Progenitor cell of endocrine pancreas (in vitro differentiated cells): ENCODE results near the gene OR52E2. TPM values are rescaled to one million over a fixed set of nuclear protein-coding genes. Genes with fewer than 3 reads are reported as not detected.

Experiments
- DNase-seq: peaks from one replicate; pipeline ENCODE4 v3.0.0; 2021; ENCODE audit warnings: low spot score; ENCODE audit not compliant: unreplicated experiment
- H3K27ac Mint-ChIP-seq: 2 replicates; pipeline ENCODE4 v1.8.0; 2021; ENCODE audit warnings: mild to moderate bottlenecking, moderate library complexity, mixed read lengths
- H3K27me3 Mint-ChIP-seq: 2 replicates; pipeline ENCODE4 v1.8.0; 2021; ENCODE audit warnings: mixed read lengths
- H3K36me3 Mint-ChIP-seq: 2 replicates; pipeline ENCODE4 v1.8.0; 2022; ENCODE audit warnings: mixed read lengths; ENCODE audit not compliant: insufficient read depth
- H3K4me1 Mint-ChIP-seq: 2 replicates; pipeline ENCODE4 v1.8.0; 2021; ENCODE audit warnings: low read depth, mixed read lengths
- H3K4me3 Mint-ChIP-seq: 2 replicates; pipeline ENCODE4 v1.8.0; 2021; ENCODE audit warnings: low read depth, mild to moderate bottlenecking, moderate library complexity, mixed read lengths
- H3K9me3 Mint-ChIP-seq: 2 replicates; pipeline ENCODE4 v1.8.0; 2021; ENCODE audit warnings: low read depth, mixed read lengths
- CTCF ChIP-seq: fragments of 200-600 bp; sonication (generic); IDR thresholded peaks from one replicate; pipeline ENCODE4 v1.5.0; 2021; ENCODE audit warnings: antibody characterized with exemption, mild to moderate bottlenecking; ENCODE audit not compliant: unreplicated experiment
- total RNA-seq: library from RNA; stranded (reverse); gene quantifications from 2 replicates; pipeline ENCODE4 v1.2.1, GENCODE V29; 2021

Gene OR52E2
- total RNA-seq, 1 donor from 2014 or later: not detected

- no peaks in the 10 kb centered on the region for H3K4me1 Mint-ChIP-seq
- DNase-seq: no peak
- TF ChIP-seq CTCF: no peak
- no peaks in the 10 kb centered on the region for H3K9me3 Mint-ChIP-seq
- H3K36me3 Mint-ChIP-seq: no peaks in the 10 kb centered on the region
- H3K27ac Mint-ChIP-seq: no peak overlapping the region
- H3K4me3 Mint-ChIP-seq: no peak overlapping the region
- H3K27me3 Mint-ChIP-seq: no peaks in the 10 kb centered on the region
Observed at GRCh38 chr11:5036669-5037068, 22.8 kb downstream of the OR52E2 start.

- DNase-seq: no peak
- H3K27ac Mint-ChIP-seq: no peak overlapping the region
- peaks cover 16% of the 10 kb centered on the region for H3K9me3 Mint-ChIP-seq
- H3K4me1 Mint-ChIP-seq: no peaks in the 10 kb centered on the region
- H3K4me3 Mint-ChIP-seq: no peak overlapping the region
- no peak for TF ChIP-seq CTCF
- H3K27me3 Mint-ChIP-seq: no peaks in the 10 kb centered on the region
- H3K36me3 Mint-ChIP-seq: no peaks in the 10 kb centered on the region
Observed at GRCh38 chr11:5021996-5022395, 37.4 kb downstream of the OR52E2 start.

- no peaks in the 10 kb centered on the region for H3K36me3 Mint-ChIP-seq
- no peaks in the 10 kb centered on the region for H3K9me3 Mint-ChIP-seq
- no peaks in the 10 kb centered on the region for H3K27me3 Mint-ChIP-seq
- TF ChIP-seq CTCF: no peak
- H3K27ac Mint-ChIP-seq: no peak overlapping the region
- DNase-seq: no peak
- no peak overlapping the region for H3K4me3 Mint-ChIP-seq
- H3K4me1 Mint-ChIP-seq: no peaks in the 10 kb centered on the region
Observed at GRCh38 chr11:5013012-5013411, 46.4 kb downstream of the OR52E2 start.

GRCh38 chr11:5011254-5011653, 48.2 kb downstream of the OR52E2 start:
- Mint-ChIP-seq H3K27ac (no peak overlapping the region), H3K27me3 (no peaks in the 10 kb centered on the region), H3K9me3 (no peaks in the 10 kb centered on the region), H3K4me3 (no peak overlapping the region), H3K4me1 (no peaks in the 10 kb centered on the region), H3K36me3 (no peaks in the 10 kb centered on the region)
- no peak for TF ChIP-seq CTCF
- no peak for DNase-seq

Other genes starting within 250 kb of the OR52E2 start
- not detected in 2 replicates for gene OR51F2, start 238.3 kb downstream of the OR52E2 start, total RNA-seq
- not detected in 2 replicates for gene OR51S1, start 210.4 kb downstream of the OR52E2 start, total RNA-seq
- gene OR51T1, start 177.7 kb downstream of the OR52E2 start, total RNA-seq: not detected in 2 replicates
- not detected in 2 replicates for gene OR51A7, start 155.8 kb downstream of the OR52E2 start, total RNA-seq
- not detected in 2 replicates for gene OR51G2, start 140.3 kb downstream of the OR52E2 start, total RNA-seq
- not detected in 2 replicates for gene OR51G1, start 135.3 kb downstream of the OR52E2 start, total RNA-seq
- gene OR51A4, start 112.0 kb downstream of the OR52E2 start, total RNA-seq: not detected in 2 replicates
- not detected in 2 replicates for gene OR51A2, start 103.9 kb downstream of the OR52E2 start, total RNA-seq
- not detected in 2 replicates for gene OR51L1, start 64.8 kb downstream of the OR52E2 start, total RNA-seq
- gene OR52J3, start 13.1 kb downstream of the OR52E2 start, total RNA-seq: not detected in 2 replicates
- not detected in 2 replicates for gene OR52E1, start 9.9 kb upstream of the OR52E2 start, total RNA-seq
- gene OR52A5, start 78.7 kb upstream of the OR52E2 start, total RNA-seq: not detected in 2 replicates
- not detected in 2 replicates for gene OR52A1, start 95.1 kb upstream of the OR52E2 start, total RNA-seq
- gene OR51V1, start 141.1 kb upstream of the OR52E2 start, total RNA-seq: not detected in 2 replicates
- gene HBB, start 167.4 kb upstream of the OR52E2 start, total RNA-seq: not detected in 2 replicates
- gene HBD, start 174.9 kb upstream of the OR52E2 start, total RNA-seq: not detected in 2 replicates
- not detected in 2 replicates for gene HBG1, start 190.2 kb upstream of the OR52E2 start, total RNA-seq
- not detected in 2 replicates for gene HBG2, start 195.2 kb upstream of the OR52E2 start, total RNA-seq
- gene HBE1, start 210.3 kb upstream of the OR52E2 start, total RNA-seq: not detected in 2 replicates
- not detected in 2 replicates for gene OR51B4, start 242.3 kb upstream of the OR52E2 start, total RNA-seq